HepG2 (cell line): ENCODE results near the gene TPBGL. TPM values are rescaled to one million over a fixed set of nuclear protein-coding genes. Genes with fewer than 3 reads are reported as not detected.

Experiments used
- ATF1 ChIP-seq: IDR thresholded peaks from 2 replicates; pipeline ENCODE4 v1.6.1; 2016; ENCODE audit warnings: mild to moderate bottlenecking, control low read depth
- ATF7 ChIP-seq, 2 experiments: fragments of 450-650 bp in 1 of 2; sonication (generic) in 1 of 2; formaldehyde crosslinking in 1 of 2; IDR thresholded peaks; 2 replicates each; pipeline versions ENCODE4 v1.4.0 to v1.6.1; 2016 to 2020; ENCODE audit warnings: antibody characterized with exemption in 1 of 2, mild to moderate bottlenecking in 1 of 2, missing genetic modification reagents in 1 of 2
- CREB1 ChIP-seq, 2 experiments: fragments of 450-650 bp in 1 of 2; IDR thresholded peaks; 2 replicates each; pipeline ENCODE4 v1.6.1; 2016 to 2017; ENCODE audit warnings: control low read depth in 1 of 2, mild to moderate bottlenecking in 1 of 2, missing compliant biosample characterization in 1 of 2, missing genetic modification characterization in 1 of 2
- FOXO1 ChIP-seq: sonication (generic); formaldehyde crosslinking; IDR thresholded peaks from 2 replicates; pipeline ENCODE4 v1.4.0; 2020; ENCODE audit warnings: missing genetic modification reagents
- FOXO4 ChIP-seq: sonication (generic); formaldehyde crosslinking; conservative IDR thresholded peaks from 2 replicates; pipeline ENCODE4 v1.8.1; 2023; ENCODE audit warnings: missing genetic modification reagents
- HNRNPK ChIP-seq: fragments of 200-400 bp; formaldehyde crosslinking; IDR thresholded peaks from 2 replicates; pipeline ENCODE4 v1.6.1; 2018; ENCODE audit warnings: low read length, low read depth, moderate library complexity, mild to moderate bottlenecking; ENCODE audit not compliant: poor library complexity, severe bottlenecking
- JUND ChIP-seq: sonication (generic); formaldehyde crosslinking; IDR thresholded peaks from 2 replicates; pipeline ENCODE4 v1.8.0; 2022; ENCODE audit warnings: mild to moderate bottlenecking, missing genetic modification reagents
- POLR2AphosphoS5 ChIP-seq: IDR thresholded peaks from 2 replicates; pipeline ENCODE4 v1.6.1; 2012; ENCODE audit warnings: low read depth, low read length
- PRDM4 ChIP-seq: sonication (generic); formaldehyde crosslinking; IDR thresholded peaks from 2 replicates; pipeline ENCODE4 v1.9.0; 2021; ENCODE audit warnings: missing genetic modification reagents, borderline replicate concordance
- ZBTB21 ChIP-seq: sonication (generic); formaldehyde crosslinking; IDR thresholded peaks from 2 replicates; pipeline ENCODE4 v1.4.0; 2020; ENCODE audit warnings: missing genetic modification reagents
- ZBTB7B ChIP-seq: sonication (generic); formaldehyde crosslinking; IDR thresholded peaks from 2 replicates; pipeline ENCODE4 v1.4.0; 2020; ENCODE audit warnings: missing genetic modification reagents
- ZNF234 ChIP-seq: sonication (generic); formaldehyde crosslinking; conservative IDR thresholded peaks from 2 replicates; pipeline ENCODE4 v1.5.1; 2020; ENCODE audit warnings: mild to moderate bottlenecking, missing genetic modification reagents
- ZNF569 ChIP-seq: sonication (generic); formaldehyde crosslinking; IDR thresholded peaks from 2 replicates; pipeline ENCODE4 v1.5.0; 2020; ENCODE audit warnings: mild to moderate bottlenecking, missing genetic modification reagents, moderate library complexity, borderline replicate concordance
- ZNF878 ChIP-seq: sonication (generic); formaldehyde crosslinking; IDR thresholded peaks from 2 replicates; pipeline ENCODE4 v1.8.1; 2023; ENCODE audit warnings: mild to moderate bottlenecking, missing genetic modification reagents, moderate library complexity
- polyA plus RNA-seq, 8 experiments: library from polyadenylated mRNA; depleted of rRNA in 3 of 8; stranded (reverse) in 7 of 8; unstranded in 1 of 8; fragments of >200 nt; fragmentation: Illumina TruSeq in 4 of 8; extraction: Trizol in 4 of 8; gene quantifications; 2 replicates each; pipeline versions ENCODE4 v1.2.1 to v1.2.3, GENCODE V29; 2011 to 2016; ENCODE audit warnings: low read depth in 4 of 8, missing spikeins in 1 of 8, mixed read lengths in 1 of 8; ENCODE audit not compliant: insufficient read depth in 1 of 8
- total RNA-seq, 5 experiments: library from RNA; depleted of rRNA; stranded (reverse); fragments of >200 nt; fragmentation: Illumina TruSeq; extraction: Trizol; gene quantifications; 2 replicates each; pipeline ENCODE4 v1.2.3, GENCODE V29; 2016; ENCODE audit warnings: low read depth in 1 of 5
- TF ChIP-seq, protein P1 (sequence below): IDR thresholded peaks from 2 replicates; pipeline ENCODE4 v1.4.0; 2020; ENCODE audit warnings: mild to moderate bottlenecking, missing genetic modification reagents
- TF ChIP-seq, protein P2 (sequence below): sonication (generic); formaldehyde crosslinking; IDR thresholded peaks from 2 replicates; pipeline ENCODE4 v1.8.1; 2023; ENCODE audit warnings: missing genetic modification reagents, mild to moderate bottlenecking, borderline replicate concordance
- TF ChIP-seq, protein P3 (sequence below): sonication (generic); formaldehyde crosslinking; IDR thresholded peaks from 2 replicates; pipeline ENCODE4 v1.9.0; 2022; ENCODE audit warnings: low read depth, missing genetic modification reagents
- TF ChIP-seq, protein P4 (sequence below): sonication (generic); formaldehyde crosslinking; IDR thresholded peaks from 2 replicates; pipeline ENCODE4 v1.5.0; 2020; ENCODE audit warnings: missing genetic modification reagents

Gene TPBGL
- total and polyA plus RNA-seq, 2 of the 13 experiments (the other 11 are each of a cell fraction or from before 2014, with no cell fraction given): not detected

DNA sequence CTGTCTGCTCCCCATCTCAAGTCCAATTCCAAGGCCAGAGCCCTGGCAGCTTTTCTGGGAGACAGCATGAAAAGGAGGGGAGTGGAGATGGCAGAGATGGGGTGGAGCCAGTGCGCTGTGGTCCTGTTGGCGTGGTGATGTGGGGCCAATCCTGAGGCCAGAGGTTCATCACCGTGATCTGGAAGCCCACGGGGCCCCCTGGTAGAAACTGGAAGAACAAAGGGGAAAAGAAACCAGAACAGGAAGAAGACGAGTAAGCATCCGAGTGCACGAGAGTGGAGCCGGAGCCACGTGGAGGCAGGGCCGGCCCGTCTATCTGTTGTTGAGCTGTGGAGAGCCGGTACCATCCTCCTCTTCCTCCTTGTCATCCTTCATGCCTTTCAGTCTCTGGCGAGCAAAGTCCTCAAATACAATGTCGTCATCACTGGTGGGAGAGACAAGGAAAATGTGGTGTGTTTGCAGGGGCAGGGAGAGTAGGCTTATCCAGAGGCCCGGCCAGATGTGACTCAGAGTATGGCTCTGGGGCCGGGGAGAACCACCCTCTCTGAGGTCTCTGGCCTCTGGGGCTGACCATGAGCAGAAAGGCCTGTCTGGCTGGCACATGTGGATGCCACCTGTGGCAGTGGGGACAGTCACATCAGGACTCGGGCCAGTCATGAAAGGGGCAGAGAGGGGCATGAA, 25.4 kb downstream of the TPBGL start (continued):
- TF ChIP-seq, protein P1, sequence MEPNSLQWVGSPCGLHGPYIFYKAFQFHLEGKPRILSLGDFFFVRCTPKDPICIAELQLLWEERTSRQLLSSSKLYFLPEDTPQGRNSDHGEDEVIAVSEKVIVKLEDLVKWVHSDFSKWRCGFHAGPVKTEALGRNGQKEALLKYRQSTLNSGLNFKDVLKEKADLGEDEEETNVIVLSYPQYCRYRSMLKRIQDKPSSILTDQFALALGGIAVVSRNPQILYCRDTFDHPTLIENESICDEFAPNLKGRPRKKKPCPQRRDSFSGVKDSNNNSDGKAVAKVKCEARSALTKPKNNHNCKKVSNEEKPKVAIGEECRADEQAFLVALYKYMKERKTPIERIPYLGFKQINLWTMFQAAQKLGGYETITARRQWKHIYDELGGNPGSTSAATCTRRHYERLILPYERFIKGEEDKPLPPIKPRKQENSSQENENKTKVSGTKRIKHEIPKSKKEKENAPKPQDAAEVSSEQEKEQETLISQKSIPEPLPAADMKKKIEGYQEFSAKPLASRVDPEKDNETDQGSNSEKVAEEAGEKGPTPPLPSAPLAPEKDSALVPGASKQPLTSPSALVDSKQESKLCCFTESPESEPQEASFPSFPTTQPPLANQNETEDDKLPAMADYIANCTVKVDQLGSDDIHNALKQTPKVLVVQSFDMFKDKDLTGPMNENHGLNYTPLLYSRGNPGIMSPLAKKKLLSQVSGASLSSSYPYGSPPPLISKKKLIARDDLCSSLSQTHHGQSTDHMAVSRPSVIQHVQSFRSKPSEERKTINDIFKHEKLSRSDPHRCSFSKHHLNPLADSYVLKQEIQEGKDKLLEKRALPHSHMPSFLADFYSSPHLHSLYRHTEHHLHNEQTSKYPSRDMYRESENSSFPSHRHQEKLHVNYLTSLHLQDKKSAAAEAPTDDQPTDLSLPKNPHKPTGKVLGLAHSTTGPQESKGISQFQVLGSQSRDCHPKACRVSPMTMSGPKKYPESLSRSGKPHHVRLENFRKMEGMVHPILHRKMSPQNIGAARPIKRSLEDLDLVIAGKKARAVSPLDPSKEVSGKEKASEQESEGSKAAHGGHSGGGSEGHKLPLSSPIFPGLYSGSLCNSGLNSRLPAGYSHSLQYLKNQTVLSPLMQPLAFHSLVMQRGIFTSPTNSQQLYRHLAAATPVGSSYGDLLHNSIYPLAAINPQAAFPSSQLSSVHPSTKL: no peak
- TF ChIP-seq ZBTB21 (CRISPR knock-in tag) (peak; percentile 70; the same call in 1 of the 2 replicates), ZNF234 (CRISPR knock-in tag) (no peak), FOXO1 (no peak), POLR2AphosphoS5 (no peak), ATF1 (CRISPR knock-in tag) (no peak), ZBTB7B (CRISPR knock-in tag) (no peak), FOXO4 (CRISPR knock-in tag) (no peak), PRDM4 (CRISPR knock-in tag) (no peak), CREB1 (IDR thresholded peaks at IDR 0.05) (peak; percentile 81), CREB1 (CRISPR knock-in tag; IDR thresholded peaks at IDR 0.05) (no peak), JUND (CRISPR knock-in tag) (no peak), HNRNPK (no peak), ZNF878 (CRISPR knock-in tag) (no peak), ZNF569 (CRISPR knock-in tag) (no peak), ATF7 (IDR thresholded peaks at IDR 0.05) (peak; percentile 84), ATF7 (CRISPR knock-in tag; IDR thresholded peaks at IDR 0.05) (no peak)
- TF ChIP-seq, protein P2, sequence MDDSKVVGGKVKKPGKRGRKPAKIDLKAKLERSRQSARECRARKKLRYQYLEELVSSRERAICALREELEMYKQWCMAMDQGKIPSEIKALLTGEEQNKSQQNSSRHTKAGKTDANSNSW: no peak
- TF ChIP-seq, protein P3, sequence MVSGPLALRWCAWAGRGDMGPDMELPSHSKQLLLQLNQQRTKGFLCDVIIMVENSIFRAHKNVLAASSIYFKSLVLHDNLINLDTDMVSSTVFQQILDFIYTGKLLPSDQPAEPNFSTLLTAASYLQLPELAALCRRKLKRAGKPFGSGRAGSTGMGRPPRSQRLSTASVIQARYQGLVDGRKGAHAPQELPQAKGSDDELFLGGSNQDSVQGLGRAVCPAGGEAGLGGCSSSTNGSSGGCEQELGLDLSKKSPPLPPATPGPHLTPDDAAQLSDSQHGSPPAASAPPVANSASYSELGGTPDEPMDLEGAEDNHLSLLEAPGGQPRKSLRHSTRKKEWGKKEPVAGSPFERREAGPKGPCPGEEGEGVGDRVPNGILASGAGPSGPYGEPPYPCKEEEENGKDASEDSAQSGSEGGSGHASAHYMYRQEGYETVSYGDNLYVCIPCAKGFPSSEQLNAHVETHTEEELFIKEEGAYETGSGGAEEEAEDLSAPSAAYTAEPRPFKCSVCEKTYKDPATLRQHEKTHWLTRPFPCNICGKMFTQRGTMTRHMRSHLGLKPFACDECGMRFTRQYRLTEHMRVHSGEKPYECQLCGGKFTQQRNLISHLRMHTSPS: no peak
- TF ChIP-seq, protein P4, sequence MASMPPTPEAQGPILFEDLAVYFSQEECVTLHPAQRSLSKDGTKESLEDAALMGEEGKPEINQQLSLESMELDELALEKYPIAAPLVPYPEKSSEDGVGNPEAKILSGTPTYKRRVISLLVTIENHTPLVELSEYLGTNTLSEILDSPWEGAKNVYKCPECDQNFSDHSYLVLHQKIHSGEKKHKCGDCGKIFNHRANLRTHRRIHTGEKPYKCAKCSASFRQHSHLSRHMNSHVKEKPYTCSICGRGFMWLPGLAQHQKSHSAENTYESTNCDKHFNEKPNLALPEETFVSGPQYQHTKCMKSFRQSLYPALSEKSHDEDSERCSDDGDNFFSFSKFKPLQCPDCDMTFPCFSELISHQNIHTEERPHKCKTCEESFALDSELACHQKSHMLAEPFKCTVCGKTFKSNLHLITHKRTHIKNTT (CRISPR knock-in tag): no peak
